ENCODE measurements around the gene KRTAP4-16.
"Not testable (repeated sequence)": the region's sequence is repeated elsewhere in the genome, so short reads cannot be mapped to it uniquely, and the experiment has no call there.

The KRTAP4-16 gene

GRCh38 chr17:41118721-41119120, 16.7 kb upstream of the KRTAP4-16 start:
- DNase-seq = no peak

- DNase-seq = not testable (repeated sequence)
Observed at GRCh38 chr17:41117846-41118386, 15.9 kb upstream of the KRTAP4-16 start, which contains the start of gene KRTAP4-11. Gene KRTAP4-11, minus strand, starts transcription at chr17:41118373. Its CDS starts 58 bp downstream, at chr17:41118315.

- no peak for DNase-seq
Observed at GRCh38 chr17:41116297-41116696, 14.3 kb upstream of the KRTAP4-16 start.

- DNase-seq = no peak
Observed at GRCh38 chr17:41111151-41111885, 9.3 kb upstream of the KRTAP4-16 start.

GRCh38 chr17:41108728-41109386, 6.8 kb upstream of the KRTAP4-16 start:
- not testable (repeated sequence) for DNase-seq

- no peak for DNase-seq
Observed at GRCh38 chr17:41107941-41108450, 6.0 kb upstream of the KRTAP4-16 start.

- DNase-seq = not testable (repeated sequence)
Observed at GRCh38 chr17:41105347-41105746, 3.3 kb upstream of the KRTAP4-16 start, which contains the start of gene KRTAP4-9. Gene KRTAP4-9, plus strand, starts transcription at chr17:41105389. Its CDS starts 0 bp downstream, at chr17:41105389.

GRCh38 chr17:41104386-41105038, 2.5 kb upstream of the KRTAP4-16 start:
- DNase-seq = not testable (repeated sequence)

- no peak for DNase-seq
Observed at GRCh38 chr17:41103896-41104295, 1.9 kb upstream of the KRTAP4-16 start.

GRCh38 chr17:41099682-41100480, 2.1 kb downstream of the KRTAP4-16 start:
- DNase-seq = not testable (repeated sequence)

GRCh38 chr17:41098481-41098880, 3.5 kb downstream of the KRTAP4-16 start:
- no peak for DNase-seq

- DNase-seq = no peak
Observed at GRCh38 chr17:41098042-41098441, 4.0 kb downstream of the KRTAP4-16 start, which contains the start of gene KRTAP4-8. Gene KRTAP4-8, minus strand, starts transcription at chr17:41098142. Its CDS starts 58 bp downstream, at chr17:41098084.

GRCh38 chr17:41096055-41096454, 6.0 kb downstream of the KRTAP4-16 start:
- DNase-seq = no peak

- not testable (repeated sequence) for DNase-seq
Observed at GRCh38 chr17:41088760-41089352, 13.2 kb downstream of the KRTAP4-16 start.

GRCh38 chr17:41084100-41084856, 17.7 kb downstream of the KRTAP4-16 start, which contains the start of gene KRTAP4-7:
Gene KRTAP4-7, plus strand, starts transcription at chr17:41084150. Its CDS starts 57 bp downstream, at chr17:41084207.
- not testable (repeated sequence) for DNase-seq

GRCh38 chr17:41083427-41083826, 18.6 kb downstream of the KRTAP4-16 start:
- DNase-seq = not testable (repeated sequence)

GRCh38 chr17:41082626-41083025, 19.4 kb downstream of the KRTAP4-16 start:
- no peak for DNase-seq

GRCh38 chr17:41076788-41077187, 25.2 kb downstream of the KRTAP4-16 start:
- DNase-seq = no peak

GRCh38 chr17:41073676-41074075, 28.3 kb downstream of the KRTAP4-16 start:
- no peak for DNase-seq

GRCh38 chr17:41071606-41072360, 30.2 kb downstream of the KRTAP4-16 start:
- no peak for DNase-seq

Measured in NCI-H1417 treated with DMSO at 0.1 percent for 48 hours (cell line).